OCI-LY7 (cell line): ENCODE results near the gene PANK4. TPM values are rescaled to one million over a fixed set of nuclear protein-coding genes. Genes with fewer than 3 reads are reported as not detected.

Experiments
- BruUV-seq: library from RNA; stranded (reverse); fragments of 400-500 nt; replicated peaks from 2 replicates; lab custom pipeline; 2021; lab: Mats Ljungman, UMichigan
- CTCF ChIA-PET: fragments of 300-600 bp; sonication (Branson Sonifier 250); formaldehyde crosslinking; loops from one replicate; lab custom pipeline; 2022; ENCODE audit warnings: antibody characterized with exemption; ENCODE audit not compliant: unreplicated experiment; lab: Charles Lee
- POLR2A ChIA-PET: fragments of 300-600 bp; sonication (Branson Sonifier 250); formaldehyde crosslinking; loops from one replicate; lab custom pipeline; 2022; ENCODE audit warnings: antibody characterized with exemption; lab: Charles Lee
- DNase-seq: peaks from one replicate; pipeline ENCODE4 v3.0.0-alpha.2; 2015; ENCODE audit warnings: low spot score
- H2AFZ ChIP-seq: fragments of 200-600 bp; sonication (generic), shearing (Covaris generic); 2 replicates; pipeline ENCODE4 v1.6.1; 2014; ENCODE audit warnings: mild to moderate bottlenecking, antibody characterized with exemption, low read length, moderate library complexity
- H3K27ac ChIP-seq: fragments of 200-600 bp; sonication (generic); 2 replicates; pipeline ENCODE4 v1.5.1; 2014; ENCODE audit warnings: mixed run types, low read depth, mild to moderate bottlenecking, moderate library complexity, low read length, inconsistent platforms; ENCODE audit not compliant: poor library complexity, severe bottlenecking
- H3K36me3 ChIP-seq: fragments of 200-600 bp; sonication (generic); 2 replicates; pipeline ENCODE4 v1.6.1; 2014; ENCODE audit warnings: mild to moderate bottlenecking, antibody characterized with exemption, low read length, moderate library complexity, mixed read lengths; ENCODE audit not compliant: insufficient read depth
- H3K4me1 ChIP-seq: fragments of 200-600 bp; sonication (generic); 2 replicates; pipeline ENCODE4 v1.5.1; 2014; ENCODE audit warnings: mild to moderate bottlenecking, low read length; ENCODE audit not compliant: insufficient read depth, poor library complexity, severe bottlenecking
- H3K4me2 ChIP-seq: fragments of 200-600 bp; sonication (generic); 2 replicates; pipeline ENCODE4 v1.6.1; 2014; ENCODE audit warnings: mild to moderate bottlenecking, low read length
- H3K4me3 ChIP-seq: fragments of 200-600 bp; sonication (generic); 2 replicates; pipeline ENCODE4 v1.5.1; 2014; ENCODE audit warnings: mild to moderate bottlenecking, low read depth, low read length; ENCODE audit not compliant: poor library complexity, severe bottlenecking
- H3K79me2 ChIP-seq: fragments of 200-600 bp; sonication (generic); 2 replicates; pipeline ENCODE4 v1.6.1; 2016; ENCODE audit warnings: low read depth, mild to moderate bottlenecking, low read length, moderate library complexity, mixed read lengths; ENCODE audit not compliant: insufficient read depth
- H3K9me2 ChIP-seq: fragments of 200-600 bp; sonication (generic); 2 replicates; pipeline ENCODE4 v1.6.1; 2016; ENCODE audit warnings: mild to moderate bottlenecking, low read length, mixed read lengths; ENCODE audit not compliant: insufficient read depth
- H3K9me3 ChIP-seq: fragments of 200-600 bp; sonication (generic); 2 replicates; pipeline ENCODE4 v1.6.1; 2014; ENCODE audit warnings: mild to moderate bottlenecking, mixed run types, low read length, mixed read lengths
- H4K20me1 ChIP-seq: fragments of 200-600 bp; sonication (generic); 2 replicates; pipeline ENCODE4 v1.6.1; 2014; ENCODE audit warnings: mild to moderate bottlenecking, antibody characterized with exemption, low read length, moderate library complexity, mixed read lengths; ENCODE audit not compliant: insufficient read depth
- EZH2phosphoT487 ChIP-seq: fragments of 200-600 bp; sonication (generic); IDR thresholded peaks from 2 replicates; pipeline ENCODE4 v1.6.1; 2018; ENCODE audit warnings: low read depth, borderline replicate concordance, mild to moderate bottlenecking, mixed run types, antibody characterized with exemption, low read length, moderate library complexity, mixed read lengths
- intact Hi-C: fragments of 100-400 bp; cut with micrococcal nuclease; formaldehyde crosslinking; loops from one replicate; pipeline ENCODE4 v1.10.0; 2022; ENCODE audit not compliant: unreplicated experiment
- total RNA-seq, 2 experiments: library from RNA; depleted of rRNA in 1 of 2; stranded (reverse); fragments of >200 nt in 1 of 2; shearing (Covaris generic) in 1 of 2; gene quantifications; 2 replicates each; pipeline ENCODE4 v1.2.3, GENCODE V29; 2014 to 2022
- TF ChIP-seq, protein P1 (sequence below): fragments of 200-600 bp; sonication (generic); conservative IDR thresholded peaks from 2 replicates; pipeline ENCODE4 v1.5.1; 2014; ENCODE audit warnings: mild to moderate bottlenecking, antibody characterized with exemption, low read length, moderate library complexity, mixed read lengths

The PANK4 gene
- total RNA-seq, 2 experiments from 2014 or later: 49.1 to 55.9 TPM

GRCh38 chr1:2471159-2471471 is 55.3 kb downstream of the PANK4 start:
- BruUV-seq: no TSS peak
- H3K27ac ChIP-seq: no peak overlapping the region
- ChIA-PET CTCF (no interaction called here), POLR2A (interaction anchor here (1.3 kb wide), 1 partner anchor 76 kb away, joined by 5 read pairs; no protein-coding TSS in a partner anchor)
- no peak overlapping the region for H2AFZ ChIP-seq
- no peaks in the 10 kb centered on the region for H3K36me3 ChIP-seq
- no peaks in the 10 kb centered on the region for H3K9me2 ChIP-seq
- no peaks in the 10 kb centered on the region for H3K4me1 ChIP-seq
- no peaks in the 10 kb centered on the region for H3K79me2 ChIP-seq
- intact Hi-C loops: no loop called here
- H3K9me3 ChIP-seq: no peaks in the 10 kb centered on the region
- no peak overlapping the region for H3K4me3 ChIP-seq
- no peaks in the 10 kb centered on the region for H4K20me1 ChIP-seq
- TF ChIP-seq, protein P1, sequence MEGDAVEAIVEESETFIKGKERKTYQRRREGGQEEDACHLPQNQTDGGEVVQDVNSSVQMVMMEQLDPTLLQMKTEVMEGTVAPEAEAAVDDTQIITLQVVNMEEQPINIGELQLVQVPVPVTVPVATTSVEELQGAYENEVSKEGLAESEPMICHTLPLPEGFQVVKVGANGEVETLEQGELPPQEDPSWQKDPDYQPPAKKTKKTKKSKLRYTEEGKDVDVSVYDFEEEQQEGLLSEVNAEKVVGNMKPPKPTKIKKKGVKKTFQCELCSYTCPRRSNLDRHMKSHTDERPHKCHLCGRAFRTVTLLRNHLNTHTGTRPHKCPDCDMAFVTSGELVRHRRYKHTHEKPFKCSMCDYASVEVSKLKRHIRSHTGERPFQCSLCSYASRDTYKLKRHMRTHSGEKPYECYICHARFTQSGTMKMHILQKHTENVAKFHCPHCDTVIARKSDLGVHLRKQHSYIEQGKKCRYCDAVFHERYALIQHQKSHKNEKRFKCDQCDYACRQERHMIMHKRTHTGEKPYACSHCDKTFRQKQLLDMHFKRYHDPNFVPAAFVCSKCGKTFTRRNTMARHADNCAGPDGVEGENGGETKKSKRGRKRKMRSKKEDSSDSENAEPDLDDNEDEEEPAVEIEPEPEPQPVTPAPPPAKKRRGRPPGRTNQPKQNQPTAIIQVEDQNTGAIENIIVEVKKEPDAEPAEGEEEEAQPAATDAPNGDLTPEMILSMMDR: no peak
- TF ChIP-seq EZH2phosphoT487: no peak
- DNase-seq: no peak
- H3K4me2 ChIP-seq: no peak overlapping the region

DNA sequence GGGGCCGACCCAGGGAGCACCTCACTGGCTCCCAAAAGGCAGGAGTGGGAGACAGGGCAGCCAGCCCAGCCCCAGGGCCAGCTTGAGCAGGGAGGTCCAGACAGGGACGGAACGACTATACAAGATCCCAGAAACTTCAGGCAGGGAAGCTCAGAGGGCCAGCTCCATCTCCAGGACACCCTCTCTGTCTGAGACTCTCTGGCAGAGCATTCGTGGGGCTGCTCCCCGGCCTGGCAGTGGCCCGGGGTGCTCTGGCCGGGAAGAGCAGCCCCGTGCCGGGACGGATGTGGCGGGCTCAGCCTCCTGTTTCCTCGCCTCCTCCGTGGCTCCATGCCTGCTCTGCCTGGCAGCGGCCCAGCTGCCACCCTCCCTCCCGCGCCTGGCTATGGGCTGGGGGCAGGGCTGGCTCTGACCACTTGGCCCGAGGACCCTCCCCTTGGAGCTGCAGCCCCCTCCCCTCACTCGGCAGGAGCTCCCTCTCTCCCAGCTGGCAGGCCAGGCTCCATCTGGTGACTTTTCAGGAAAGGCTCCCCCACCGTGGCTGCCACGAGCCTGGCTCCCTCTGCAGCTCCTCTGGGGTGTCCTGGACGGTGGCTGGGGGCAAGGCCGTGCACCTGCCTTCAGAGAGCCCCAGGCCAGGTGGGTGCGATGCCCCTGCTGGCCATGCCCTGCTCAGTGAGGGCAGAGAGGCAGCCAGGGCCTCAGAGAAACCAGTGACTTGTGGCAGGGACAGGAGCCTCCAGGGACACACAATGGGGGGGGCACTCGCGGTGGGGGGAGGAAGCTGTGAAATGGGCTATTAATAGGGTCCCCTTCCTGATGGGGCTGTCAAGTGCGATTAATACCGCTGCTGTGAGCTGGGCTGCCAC is 55.9 kb downstream of the PANK4 start:
- H3K36me3 ChIP-seq: no peaks in the 10 kb centered on the region
- intact Hi-C loops: no loop called here
- no peak overlapping the region for H2AFZ ChIP-seq
- H3K9me3 ChIP-seq: no peaks in the 10 kb centered on the region
- no peaks in the 10 kb centered on the region for H3K79me2 ChIP-seq
- H4K20me1 ChIP-seq: no peaks in the 10 kb centered on the region
- H3K27ac ChIP-seq: no peak overlapping the region
- H3K4me3 ChIP-seq: no peak overlapping the region
- no peak for DNase-seq
- ChIA-PET POLR2A (interaction anchor here (1.3 kb wide), 1 partner anchor 77 kb away, joined by 5 read pairs; no protein-coding TSS in a partner anchor), CTCF (no interaction called here)
- no peak overlapping the region for H3K4me2 ChIP-seq
- no peak for TF ChIP-seq EZH2phosphoT487
- TF ChIP-seq, protein P1: no peak
- no peaks in the 10 kb centered on the region for H3K4me1 ChIP-seq
- no peaks in the 10 kb centered on the region for H3K9me2 ChIP-seq
- no TSS peak for BruUV-seq
